Measurements from ENCODE around the gene MYOM3.

Gene MYOM3

DNA sequence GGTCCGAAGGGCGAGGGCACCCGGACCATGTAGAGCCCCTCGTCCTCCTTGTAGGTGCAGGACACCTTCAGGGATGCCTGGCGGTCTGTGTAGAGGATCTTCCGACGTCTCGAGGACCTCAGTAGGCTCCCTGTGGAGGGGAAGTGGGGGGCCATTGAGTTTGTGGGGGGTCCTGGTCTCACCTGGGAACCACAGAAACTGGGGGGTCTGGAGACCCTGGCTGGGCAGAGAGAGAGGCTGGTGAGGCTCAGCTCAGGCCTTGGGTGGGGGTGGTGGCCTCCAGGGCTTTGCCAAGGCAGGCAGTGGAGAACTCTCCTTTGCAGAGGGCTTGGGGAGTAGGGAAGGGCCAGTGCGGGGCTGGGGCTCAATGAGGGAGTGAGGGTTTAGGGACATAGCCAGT is 19.0 kb downstream of the MYOM3 start:
- TF ChIP-seq, protein P1, sequence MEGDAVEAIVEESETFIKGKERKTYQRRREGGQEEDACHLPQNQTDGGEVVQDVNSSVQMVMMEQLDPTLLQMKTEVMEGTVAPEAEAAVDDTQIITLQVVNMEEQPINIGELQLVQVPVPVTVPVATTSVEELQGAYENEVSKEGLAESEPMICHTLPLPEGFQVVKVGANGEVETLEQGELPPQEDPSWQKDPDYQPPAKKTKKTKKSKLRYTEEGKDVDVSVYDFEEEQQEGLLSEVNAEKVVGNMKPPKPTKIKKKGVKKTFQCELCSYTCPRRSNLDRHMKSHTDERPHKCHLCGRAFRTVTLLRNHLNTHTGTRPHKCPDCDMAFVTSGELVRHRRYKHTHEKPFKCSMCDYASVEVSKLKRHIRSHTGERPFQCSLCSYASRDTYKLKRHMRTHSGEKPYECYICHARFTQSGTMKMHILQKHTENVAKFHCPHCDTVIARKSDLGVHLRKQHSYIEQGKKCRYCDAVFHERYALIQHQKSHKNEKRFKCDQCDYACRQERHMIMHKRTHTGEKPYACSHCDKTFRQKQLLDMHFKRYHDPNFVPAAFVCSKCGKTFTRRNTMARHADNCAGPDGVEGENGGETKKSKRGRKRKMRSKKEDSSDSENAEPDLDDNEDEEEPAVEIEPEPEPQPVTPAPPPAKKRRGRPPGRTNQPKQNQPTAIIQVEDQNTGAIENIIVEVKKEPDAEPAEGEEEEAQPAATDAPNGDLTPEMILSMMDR (IDR thresholded peaks at IDR 0.05; ENCODE audit: low read length, missing control alignments): no peak
- no peak for DNase-seq (ENCODE audit: low read depth)

GRCh38 chr1:24091971-24092482 is 19.9 kb downstream of the MYOM3 start:
- TF ChIP-seq, protein P1 (IDR thresholded peaks at IDR 0.05; ENCODE audit: low read length, missing control alignments): no peak
- no peak for DNase-seq (ENCODE audit: low read depth)
- no peak overlapping the region for H3K4me3 ChIP-seq (replicated peaks; ENCODE audit: low read depth, low read length)

More for the DNA sequence above, 19.0 kb downstream of the MYOM3 start:
- H3K4me3 ChIP-seq (replicated peaks; ENCODE audit: low read depth, low read length): no peak overlapping the region

GRCh38 chr1:24090736-24091135 is 21.2 kb downstream of the MYOM3 start:
- TF ChIP-seq, protein P1 (IDR thresholded peaks at IDR 0.05; ENCODE audit: low read length, missing control alignments): no peak
- no peak for DNase-seq (ENCODE audit: low read depth)
- no peak overlapping the region for H3K4me3 ChIP-seq (replicated peaks; ENCODE audit: low read depth, low read length)

DNA sequence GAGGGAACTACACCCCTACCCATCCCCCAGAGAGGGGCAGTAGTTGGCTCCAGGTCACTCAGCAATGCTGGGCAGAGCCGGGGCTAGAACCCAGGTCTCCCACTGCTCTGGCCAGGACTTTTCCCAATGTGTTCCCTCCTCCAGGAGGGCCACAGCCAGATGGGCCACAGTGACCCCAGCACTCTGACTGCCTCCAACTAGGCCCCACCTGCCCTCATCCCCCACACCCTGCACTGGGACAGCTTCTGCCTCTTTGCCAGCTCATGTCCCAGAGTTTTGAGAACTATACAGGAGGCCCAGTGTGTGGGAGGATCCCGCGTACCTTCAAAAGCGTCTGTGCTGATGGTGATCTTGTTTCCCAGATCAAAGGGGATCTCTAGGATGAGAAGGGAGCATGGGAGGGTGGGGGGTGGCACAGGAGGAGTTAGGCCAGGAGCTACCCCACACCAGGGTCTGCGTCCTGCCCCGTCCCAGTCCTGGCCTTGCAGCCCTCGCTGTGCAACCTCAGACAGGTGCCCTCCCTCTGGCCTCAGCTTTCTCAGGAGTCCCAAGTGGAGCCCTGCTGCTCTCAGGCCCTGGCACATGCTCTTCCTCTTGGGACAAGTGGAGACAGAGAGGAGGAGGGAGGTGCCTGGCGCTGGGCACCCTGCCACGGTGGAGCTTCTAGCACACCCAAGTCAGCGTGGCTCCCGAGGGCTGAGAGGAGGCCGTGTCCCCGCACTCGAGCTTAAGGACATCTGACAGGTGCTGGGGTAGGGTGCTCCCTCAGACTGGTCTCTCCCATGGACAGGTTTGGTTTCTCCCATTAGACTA is 22.0 kb downstream of the MYOM3 start:
- TF ChIP-seq, protein P1 (IDR thresholded peaks at IDR 0.05; ENCODE audit: low read length, missing control alignments): no peak
- DNase-seq (ENCODE audit: low read depth): no peak
- no peak overlapping the region for H3K4me3 ChIP-seq (replicated peaks; ENCODE audit: low read depth, low read length)

GRCh38 chr1:24089027-24089742 is 22.8 kb downstream of the MYOM3 start:
- DNase-seq (ENCODE audit: low read depth): no peak
- TF ChIP-seq, protein P1 (IDR thresholded peaks at IDR 0.05; ENCODE audit: low read length, missing control alignments): no peak
- no peak overlapping the region for H3K4me3 ChIP-seq (replicated peaks; ENCODE audit: low read depth, low read length)

GRCh38 chr1:24086466-24086865 is 25.5 kb downstream of the MYOM3 start:
- TF ChIP-seq, protein P1 (IDR thresholded peaks at IDR 0.05; ENCODE audit: low read length, missing control alignments): no peak
- H3K4me3 ChIP-seq (replicated peaks; ENCODE audit: low read depth, low read length): no peak overlapping the region
- DNase-seq (ENCODE audit: low read depth): no peak
